Measurements from ENCODE around the gene PHLDA2.

The PHLDA2 gene

GRCh38 chr11:2897048-2897447 lies 32.2 kb downstream of the PHLDA2 start:
- DNase-seq (ENCODE audit: low read depth in 2 of 2) = no peak

DNA sequence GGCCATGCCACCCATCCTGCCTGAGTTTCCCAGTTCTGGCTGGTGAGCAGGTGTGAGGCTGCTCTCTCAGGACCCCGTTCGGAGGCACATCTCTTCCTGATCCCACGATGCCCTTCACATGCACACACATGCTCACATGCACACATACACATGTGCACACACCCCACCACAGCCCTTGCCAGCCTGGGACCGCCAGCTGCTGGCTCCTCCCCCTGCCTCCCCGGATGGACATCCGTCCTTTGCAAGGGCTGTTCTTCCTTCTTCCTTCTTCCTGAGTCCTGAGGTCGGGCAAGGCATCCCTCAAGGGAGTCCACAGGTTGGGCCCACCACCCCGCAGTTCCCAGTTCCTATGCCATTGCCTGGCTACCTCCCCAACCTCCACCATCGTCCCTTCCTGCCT lies 33.2 kb downstream of the PHLDA2 start:
- DNase-seq (ENCODE audit: low read depth in 2 of 2) = no peak

- no peak for DNase-seq (ENCODE audit: low read depth in 2 of 2)
Observed at GRCh38 chr11:2893935-2894334, 35.3 kb downstream of the PHLDA2 start.

DNA sequence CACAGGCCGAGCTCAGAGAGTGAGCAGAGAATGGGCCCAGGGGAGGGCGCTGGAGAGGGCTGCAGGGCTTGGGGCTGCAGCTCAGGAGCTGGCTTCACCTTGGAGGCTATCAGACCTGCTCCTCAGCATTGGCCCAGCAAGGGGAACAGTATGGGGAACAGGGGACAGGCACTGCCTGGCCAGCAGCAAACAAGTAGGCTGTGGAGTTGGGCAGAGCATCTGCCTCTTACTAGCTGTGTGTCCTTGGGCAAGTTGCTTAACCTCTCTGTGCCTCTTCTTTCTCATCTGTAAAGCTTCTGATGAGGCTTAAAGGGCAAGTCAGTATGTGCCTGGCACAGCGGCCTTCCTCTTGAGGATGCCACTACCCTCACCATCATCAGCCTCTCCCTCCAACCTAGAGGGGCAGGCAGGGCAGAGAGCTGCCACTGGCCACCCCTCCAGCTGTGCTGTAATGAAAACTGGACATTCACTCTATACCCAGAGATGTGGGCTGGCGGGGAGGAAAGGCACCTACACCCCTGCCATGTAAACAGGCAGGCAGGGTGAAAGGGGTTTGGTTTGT lies 36.2 kb downstream of the PHLDA2 start:
- no peak for DNase-seq (ENCODE audit: low read depth in 2 of 2)

- DNase-seq (ENCODE audit: low read depth in 2 of 2) = no peak
Observed at GRCh38 chr11:2892215-2892966, 36.8 kb downstream of the PHLDA2 start.

DNA sequence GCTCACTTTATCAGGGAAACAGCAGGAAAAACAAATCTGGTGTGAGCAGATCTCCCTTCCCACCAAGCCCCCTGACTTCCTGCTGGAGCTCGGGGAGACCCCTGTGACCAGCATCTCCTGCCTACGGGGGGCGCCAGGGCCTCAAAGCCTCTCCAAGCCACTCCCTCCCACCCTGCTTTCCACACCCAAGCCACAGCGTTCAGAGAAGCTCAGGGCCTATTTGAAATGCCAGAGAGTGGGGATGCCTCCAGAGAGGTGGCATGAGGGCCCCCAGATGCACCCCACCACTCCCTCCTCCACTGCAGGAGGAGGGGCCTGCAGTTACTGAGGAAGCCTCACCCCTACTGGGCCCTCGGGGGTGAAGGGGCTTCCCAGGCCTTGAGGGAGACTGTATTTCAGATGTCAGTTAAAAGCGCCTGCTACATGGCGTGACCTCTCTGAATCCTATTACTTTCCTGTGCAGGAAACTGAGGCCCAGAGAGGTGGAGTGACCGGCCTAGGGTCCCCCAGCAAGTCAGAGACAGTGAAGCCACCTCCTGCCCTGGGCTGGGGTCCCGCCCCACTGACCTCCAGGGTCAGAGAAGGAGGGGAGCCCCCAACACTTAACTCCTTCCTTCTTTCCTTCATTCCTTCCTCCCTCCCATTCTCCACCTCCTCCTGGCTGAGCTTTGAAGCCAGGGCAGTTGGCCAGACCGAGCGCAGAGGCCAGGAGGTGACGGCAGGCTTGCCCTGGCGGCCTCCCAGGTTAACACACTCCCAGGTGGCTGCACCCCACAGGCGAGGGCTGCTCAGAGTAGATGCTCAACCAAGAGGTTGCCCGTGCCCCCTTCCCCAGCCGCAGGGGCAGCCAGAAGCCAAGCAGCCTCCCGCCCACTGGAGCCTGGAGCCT lies 37.6 kb downstream of the PHLDA2 start:
- no peak for DNase-seq (ENCODE audit: low read depth in 2 of 2)

DNA sequence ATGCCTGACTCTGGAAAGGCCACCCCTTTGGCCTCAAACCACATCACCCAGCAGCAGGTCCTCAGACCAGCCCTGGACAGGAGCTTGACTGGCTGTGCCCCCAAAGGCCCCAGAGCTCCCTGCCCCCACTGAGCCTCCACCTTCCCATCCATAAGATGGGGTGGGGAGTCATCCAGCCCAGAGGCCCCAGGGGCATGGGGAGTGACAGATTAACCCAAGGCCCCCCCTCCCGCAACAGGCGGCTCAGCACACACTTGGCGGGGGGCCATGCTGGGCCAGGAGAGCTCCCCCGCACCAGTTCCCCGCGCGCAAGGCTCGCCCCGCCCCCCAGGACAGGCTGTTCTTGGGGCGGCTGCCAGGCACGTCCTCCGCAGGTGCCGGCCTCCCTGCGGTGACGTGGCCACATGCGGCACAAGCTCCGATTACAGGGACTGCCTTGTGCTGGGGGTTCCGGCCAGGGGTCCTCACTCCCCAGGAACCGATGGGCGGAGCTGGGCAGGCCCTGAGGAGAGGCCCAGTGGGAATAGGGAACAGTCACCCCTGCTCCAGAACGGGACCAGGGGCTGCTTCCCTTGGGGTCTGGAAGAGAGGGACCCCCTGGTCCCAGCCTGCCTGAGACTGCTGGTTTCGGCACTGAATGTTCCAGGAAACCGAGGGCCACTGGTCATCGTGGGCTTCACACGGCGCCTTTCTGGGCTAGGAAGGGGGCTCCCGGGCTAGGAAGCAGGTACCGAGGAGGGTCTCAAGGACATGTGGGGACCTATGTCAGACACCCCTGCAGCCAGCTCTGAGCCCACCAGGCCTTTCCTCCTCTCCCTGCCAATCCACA lies 38.5 kb downstream of the PHLDA2 start:
- DNase-seq (ENCODE audit: low read depth in 2 of 2) = no peak

- DNase-seq (ENCODE audit: low read depth in 2 of 2) = no peak
Observed at GRCh38 chr11:2889362-2890273, 39.6 kb downstream of the PHLDA2 start.

GRCh38 chr11:2888266-2888968 lies 40.8 kb downstream of the PHLDA2 start:
- peak; percentile 73 to 83 for DNase-seq (ENCODE audit: low read depth in 2 of 2)

GRCh38 chr11:2887515-2888195 lies 41.6 kb downstream of the PHLDA2 start:
- DNase-seq (ENCODE audit: low read depth in 2 of 2) = no peak

GRCh38 chr11:2886936-2887335 lies 42.3 kb downstream of the PHLDA2 start:
- DNase-seq (ENCODE audit: low read depth in 2 of 2) = no peak

- DNase-seq (ENCODE audit: low read depth in 2 of 2) = no peak
Observed at GRCh38 chr11:2886191-2886894, 42.9 kb downstream of the PHLDA2 start.

- peak; percentile 60 to 64 for DNase-seq (ENCODE audit: low read depth in 2 of 2)
Observed at GRCh38 chr11:2885678-2886081, 43.5 kb downstream of the PHLDA2 start, which contains the start of gene CDKN1C. Gene CDKN1C, minus strand, starts transcription at chr11:2885775. Its CDS starts 319 bp downstream, at chr11:2885456.

- DNase-seq (ENCODE audit: low read depth in 2 of 2) = no peak
Observed at GRCh38 chr11:2885017-2885677, 44.1 kb downstream of the PHLDA2 start.

DNA sequence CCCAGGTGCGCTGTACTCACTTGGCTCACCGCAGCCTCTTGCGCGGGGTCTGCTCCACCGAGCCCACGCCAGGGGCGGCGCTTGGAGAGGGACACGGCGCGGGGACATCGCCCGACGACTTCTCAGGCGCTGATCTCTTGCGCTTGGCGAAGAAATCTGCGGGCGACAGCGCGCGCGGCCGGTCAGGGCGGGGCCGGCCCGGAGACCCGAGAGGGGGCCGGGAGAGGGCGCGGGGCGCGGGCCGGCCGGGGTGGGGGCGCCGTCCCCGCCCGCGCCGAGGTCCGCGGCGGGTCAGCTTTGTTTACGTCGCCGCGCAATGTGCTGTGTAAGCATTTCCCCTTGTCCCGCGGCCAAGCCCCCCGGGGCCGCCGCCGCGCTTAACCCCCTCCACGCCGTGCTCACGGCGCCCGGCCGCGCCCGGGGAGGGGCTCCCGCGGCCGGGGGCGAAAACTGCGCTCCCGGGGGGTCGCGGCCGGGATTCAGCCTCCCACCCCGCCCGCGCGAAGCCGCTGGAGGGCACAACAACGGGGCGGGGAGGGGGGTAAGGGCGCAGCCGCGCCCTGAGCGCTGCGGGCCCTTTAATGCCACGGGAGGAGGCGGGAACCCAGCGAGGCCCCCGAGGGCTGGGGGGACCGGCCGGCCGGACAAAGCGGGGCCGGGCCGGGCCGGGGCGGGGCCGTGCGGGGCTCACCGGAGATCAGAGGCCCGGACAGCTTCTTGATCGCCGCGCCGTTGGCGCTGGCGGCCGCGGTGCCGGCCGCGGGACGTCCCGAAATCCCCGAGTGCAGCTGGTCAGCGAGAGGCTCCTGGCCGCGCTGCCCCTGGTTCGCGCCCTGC lies 45.0 kb downstream of the PHLDA2 start:
- no peak for DNase-seq (ENCODE audit: low read depth in 2 of 2)

GRCh38 chr11:2883640-2883978 lies 45.6 kb downstream of the PHLDA2 start:
- DNase-seq (ENCODE audit: low read depth in 2 of 2) = no peak

- DNase-seq (ENCODE audit: low read depth in 2 of 2) = no peak
Observed at GRCh38 chr11:2882396-2883110, 46.7 kb downstream of the PHLDA2 start.

All from stimulated activated CD8-positive, alpha-beta memory T cell treated with anti-CD3 and anti-CD28 coated beads, Interleukin-7, amount 100 ng/mL, for 1 hour (primary cell).